Endothelial cell (in vitro differentiated cells): Measurements from ENCODE around the gene TAT. TPM values are rescaled to one million over a fixed set of nuclear protein-coding genes. Genes with fewer than 3 reads are reported as not detected.
A peak's percentile ranks its signal among the peaks of the same experiment; 100 is the strongest.

Experiments
- DNase-seq: peaks from one replicate; pipeline ENCODE4 v3.0.0; 2021; ENCODE audit warnings: low spot score
- H3K27ac Mint-ChIP-seq: one replicate; pipeline ENCODE4 v1.8.0; 2021; ENCODE audit warnings: mixed read lengths, inconsistent platforms; ENCODE audit not compliant: unreplicated experiment
- H3K27me3 Mint-ChIP-seq: one replicate; pipeline ENCODE4 v1.8.0; 2021; ENCODE audit warnings: mild to moderate bottlenecking, moderate library complexity, mixed read lengths, inconsistent platforms; ENCODE audit not compliant: unreplicated experiment
- H3K36me3 Mint-ChIP-seq: one replicate; pipeline ENCODE4 v1.8.0; 2021; ENCODE audit warnings: mild to moderate bottlenecking, low read depth, mixed read lengths, inconsistent platforms; ENCODE audit not compliant: unreplicated experiment
- H3K4me1 Mint-ChIP-seq: one replicate; pipeline ENCODE4 v1.8.0; 2021; ENCODE audit warnings: mild to moderate bottlenecking, mixed read lengths, inconsistent platforms; ENCODE audit not compliant: unreplicated experiment
- H3K4me3 Mint-ChIP-seq: one replicate; pipeline ENCODE4 v1.8.0; 2021; ENCODE audit warnings: mild to moderate bottlenecking, mixed read lengths, inconsistent platforms; ENCODE audit not compliant: unreplicated experiment
- H3K9me3 Mint-ChIP-seq: one replicate; pipeline ENCODE4 v1.8.0; 2021; ENCODE audit warnings: mixed read lengths, inconsistent platforms; ENCODE audit not compliant: unreplicated experiment
- total RNA-seq: library from RNA; stranded (reverse); fragmentation: NEBNext Ultra II Directional; extraction: Animal tissue kit (Norgen Biotek cat#: 25700); gene quantifications from one replicate; pipeline ENCODE4 v1.2.1, GENCODE V29; 2021; ENCODE audit not compliant: unreplicated experiment
- TF ChIP-seq, protein P1 (sequence below): fragments of 200-600 bp; sonication (generic); IDR thresholded peaks from one replicate; pipeline ENCODE4 v1.5.0; 2021; ENCODE audit warnings: antibody characterized with exemption; ENCODE audit not compliant: unreplicated experiment

The TAT gene
- total RNA-seq, 1 donor from 2014 or later: not detected

GRCh38 chr16:71526111-71526631 lies 50.7 kb downstream of the TAT start, which contains the start of gene CHST4:
Gene CHST4 (plus strand): TSS chr16:71526426. CDS start chr16:71536678, 10,252 bp downstream.
- no peaks in the 10 kb centered on the region for H3K9me3 Mint-ChIP-seq
- no peak within 1 kb of the TSS for H3K27ac Mint-ChIP-seq
- TF ChIP-seq, protein P1, sequence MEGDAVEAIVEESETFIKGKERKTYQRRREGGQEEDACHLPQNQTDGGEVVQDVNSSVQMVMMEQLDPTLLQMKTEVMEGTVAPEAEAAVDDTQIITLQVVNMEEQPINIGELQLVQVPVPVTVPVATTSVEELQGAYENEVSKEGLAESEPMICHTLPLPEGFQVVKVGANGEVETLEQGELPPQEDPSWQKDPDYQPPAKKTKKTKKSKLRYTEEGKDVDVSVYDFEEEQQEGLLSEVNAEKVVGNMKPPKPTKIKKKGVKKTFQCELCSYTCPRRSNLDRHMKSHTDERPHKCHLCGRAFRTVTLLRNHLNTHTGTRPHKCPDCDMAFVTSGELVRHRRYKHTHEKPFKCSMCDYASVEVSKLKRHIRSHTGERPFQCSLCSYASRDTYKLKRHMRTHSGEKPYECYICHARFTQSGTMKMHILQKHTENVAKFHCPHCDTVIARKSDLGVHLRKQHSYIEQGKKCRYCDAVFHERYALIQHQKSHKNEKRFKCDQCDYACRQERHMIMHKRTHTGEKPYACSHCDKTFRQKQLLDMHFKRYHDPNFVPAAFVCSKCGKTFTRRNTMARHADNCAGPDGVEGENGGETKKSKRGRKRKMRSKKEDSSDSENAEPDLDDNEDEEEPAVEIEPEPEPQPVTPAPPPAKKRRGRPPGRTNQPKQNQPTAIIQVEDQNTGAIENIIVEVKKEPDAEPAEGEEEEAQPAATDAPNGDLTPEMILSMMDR: no peak
- H3K36me3 Mint-ChIP-seq: no peaks in the 10 kb centered on the region
- peaks cover 9% of the 10 kb centered on the region for H3K4me1 Mint-ChIP-seq
- DNase-seq: peak; percentile 11
- H3K4me3 Mint-ChIP-seq: peak within 1 kb of the TSS; percentile 57
- H3K27me3 Mint-ChIP-seq: peaks cover 1% of the 10 kb centered on the region

GRCh38 chr16:71524566-71525553 lies 52.0 kb downstream of the TAT start:
- H3K9me3 Mint-ChIP-seq: no peaks in the 10 kb centered on the region
- DNase-seq: no peak
- H3K4me3 Mint-ChIP-seq: no peak overlapping the region
- H3K27ac Mint-ChIP-seq: no peak overlapping the region
- H3K27me3 Mint-ChIP-seq: peaks cover 2% of the 10 kb centered on the region
- H3K36me3 Mint-ChIP-seq: no peaks in the 10 kb centered on the region
- H3K4me1 Mint-ChIP-seq: peaks cover 9% of the 10 kb centered on the region
- TF ChIP-seq, protein P1: no peak

- no peaks in the 10 kb centered on the region for H3K36me3 Mint-ChIP-seq
- H3K27me3 Mint-ChIP-seq: peaks cover 13% of the 10 kb centered on the region
- no peak overlapping the region for H3K27ac Mint-ChIP-seq
- DNase-seq: no peak
- TF ChIP-seq, protein P1: no peak
- H3K4me3 Mint-ChIP-seq: no peak overlapping the region
- no peaks in the 10 kb centered on the region for H3K9me3 Mint-ChIP-seq
- peaks cover 2% of the 10 kb centered on the region for H3K4me1 Mint-ChIP-seq
These were observed 56.3 kb downstream of the TAT start for GRCh38 chr16:71520550-71520949.

Other genes starting within 250 kb of the TAT start
- 12.9 TPM for gene CALB2, start 218.4 kb downstream of the TAT start, total RNA-seq
- not detected for gene TLE7, start 135.0 kb downstream of the TAT start, total RNA-seq
- gene ZNF23, start 114.8 kb downstream of the TAT start, total RNA-seq: 8.3 TPM
- gene ZNF19, start 87.8 kb downstream of the TAT start, total RNA-seq: 7.5 TPM
- 0.13 TPM for gene CHST4, start 50.7 kb downstream of the TAT start, total RNA-seq
- gene MARVELD3, start 49.1 kb upstream of the TAT start, total RNA-seq: 3.9 TPM
- gene PHLPP2, start 147.6 kb upstream of the TAT start, total RNA-seq: 7.3 TPM
- 104 TPM for gene AP1G1, start 231.7 kb upstream of the TAT start, total RNA-seq